Measurements from ENCODE around the gene MPPED1.

MPPED1 gene

GRCh38 chr22:43431808-43432554 lies 20.2 kb downstream of the MPPED1 start:
- no peak for DNase-seq (ENCODE audit: low read depth)

GRCh38 chr22:43432883-43433415 lies 21.1 kb downstream of the MPPED1 start:
- DNase-seq (ENCODE audit: low read depth), result no peak

DNA sequence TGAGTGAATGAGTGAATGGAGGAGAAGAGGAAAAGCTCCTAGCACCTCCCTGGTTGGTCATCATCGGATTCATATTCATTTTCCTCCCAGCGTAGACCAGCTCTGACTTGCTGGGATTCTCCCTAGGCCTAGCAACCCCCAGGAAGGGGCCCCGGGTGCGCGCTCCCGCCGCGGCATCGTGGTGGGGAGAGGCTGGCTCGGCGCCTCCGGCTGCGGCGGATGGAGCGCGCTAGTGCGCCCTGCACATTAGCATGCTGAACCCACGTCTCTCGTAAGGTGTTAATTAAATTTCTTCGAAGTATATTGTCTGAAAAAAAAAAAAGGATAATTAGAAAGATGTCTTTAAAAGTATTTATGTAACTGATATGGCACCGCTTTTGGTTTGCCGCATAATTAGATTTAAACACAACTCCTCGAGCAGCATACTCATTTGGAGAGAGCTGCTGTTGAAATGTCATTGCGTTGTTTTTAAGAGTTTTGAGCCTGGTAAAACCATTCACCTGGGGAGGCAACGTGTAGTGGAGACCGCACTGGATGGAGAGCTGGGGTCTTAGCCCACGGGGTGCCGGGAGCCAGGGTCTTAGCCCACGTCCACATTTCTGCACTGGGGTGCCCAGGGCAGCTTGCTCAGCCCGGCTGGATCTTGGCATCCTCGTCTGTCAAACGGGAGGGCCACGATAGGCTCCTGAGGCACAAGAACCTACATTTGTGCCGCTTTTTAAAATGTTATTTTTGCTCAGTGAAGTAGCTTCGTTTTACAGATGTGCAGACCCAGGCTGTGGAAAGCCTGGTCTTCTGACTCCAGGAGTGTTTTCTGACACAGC lies 21.8 kb downstream of the MPPED1 start:
- DNase-seq (ENCODE audit: low read depth), result no peak

GRCh38 chr22:43434275-43434927 lies 22.6 kb downstream of the MPPED1 start:
- DNase-seq (ENCODE audit: low read depth), result no peak

DNA sequence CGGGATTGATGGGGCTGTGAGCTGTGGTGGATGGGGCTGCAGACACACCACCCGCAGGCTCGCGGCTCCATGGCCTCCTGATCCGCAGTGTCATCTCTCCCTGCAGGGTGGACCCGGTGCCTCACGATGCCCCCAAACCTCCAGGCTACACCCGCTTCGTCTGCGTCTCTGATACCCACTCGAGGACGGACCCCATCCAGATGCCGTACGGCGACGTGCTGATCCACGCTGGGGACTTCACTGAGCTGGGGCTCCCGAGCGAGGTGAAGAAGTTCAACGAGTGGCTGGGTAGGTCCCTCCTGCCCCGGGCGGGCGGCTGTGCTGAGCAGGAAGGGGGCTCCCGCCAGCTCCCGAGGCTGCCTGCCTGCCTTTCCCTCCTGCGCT lies 23.1 kb downstream of the MPPED1 start:
- no peak for DNase-seq (ENCODE audit: low read depth)

GRCh38 chr22:43435851-43436811 lies 24.3 kb downstream of the MPPED1 start:
- DNase-seq (ENCODE audit: low read depth), result no peak

DNA sequence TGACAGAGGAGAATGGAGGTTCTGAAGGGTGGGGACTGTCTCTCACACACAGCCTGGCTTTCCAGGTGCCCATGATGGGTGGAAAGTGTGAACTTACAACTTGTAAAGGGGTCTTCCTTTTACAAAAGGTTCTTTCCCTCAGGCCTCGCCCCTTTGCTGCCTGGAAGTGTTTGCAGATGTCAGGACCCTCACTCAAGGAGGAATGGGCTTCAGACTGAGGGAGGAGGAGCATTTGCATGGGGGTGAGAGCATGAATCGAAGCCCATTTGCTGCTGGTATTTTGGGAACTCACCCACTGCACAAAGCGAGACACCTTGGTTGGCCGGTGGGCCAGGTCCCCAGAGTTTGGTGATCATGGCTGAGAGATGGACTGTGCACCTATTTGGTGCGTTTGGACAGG lies 25.1 kb downstream of the MPPED1 start:
- no peak for DNase-seq (ENCODE audit: low read depth)

GRCh38 chr22:43437871-43438475 lies 26.2 kb downstream of the MPPED1 start:
- no peak for DNase-seq (ENCODE audit: low read depth)

GRCh38 chr22:43438666-43439347 lies 27.0 kb downstream of the MPPED1 start:
- no peak for DNase-seq (ENCODE audit: low read depth)

GRCh38 chr22:43439368-43440103 lies 27.7 kb downstream of the MPPED1 start:
- no peak for DNase-seq (ENCODE audit: low read depth)

DNA sequence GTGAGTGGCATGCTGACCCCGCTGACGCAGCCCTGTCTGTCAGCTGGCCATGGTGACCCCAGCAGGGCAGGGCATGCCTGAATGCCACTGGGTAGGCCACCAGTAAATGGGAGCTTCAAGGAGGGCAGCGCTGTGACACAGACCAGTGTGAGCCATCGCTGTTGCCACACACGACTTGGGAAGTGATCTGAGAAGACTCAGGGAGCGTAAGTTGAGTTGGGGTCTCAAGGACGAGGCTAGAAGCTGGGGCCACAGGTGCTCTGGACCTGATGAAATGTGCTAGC lies 28.2 kb downstream of the MPPED1 start:
- DNase-seq (ENCODE audit: low read depth), result no peak

DNA sequence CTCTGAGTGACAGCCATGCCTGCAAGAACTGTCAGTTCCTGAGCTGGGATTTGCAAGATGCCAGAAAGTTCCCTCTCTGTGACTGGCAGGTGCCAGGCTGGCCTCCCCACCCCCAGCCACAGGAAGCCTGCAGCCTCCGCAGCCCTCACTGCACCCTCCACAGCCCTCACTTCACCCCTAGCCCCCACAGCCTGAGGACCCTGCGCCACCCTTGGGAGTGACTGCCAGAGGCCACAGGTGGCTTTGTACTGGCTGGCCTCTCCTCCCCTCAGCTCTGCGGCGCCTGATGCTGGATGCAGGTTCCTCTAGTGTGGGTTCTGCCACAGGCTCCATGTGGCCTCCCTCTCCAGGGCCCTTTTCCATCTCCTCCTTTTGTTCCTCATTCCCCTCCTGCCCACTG lies 28.7 kb downstream of the MPPED1 start:
- DNase-seq (ENCODE audit: low read depth), result no peak

DNA sequence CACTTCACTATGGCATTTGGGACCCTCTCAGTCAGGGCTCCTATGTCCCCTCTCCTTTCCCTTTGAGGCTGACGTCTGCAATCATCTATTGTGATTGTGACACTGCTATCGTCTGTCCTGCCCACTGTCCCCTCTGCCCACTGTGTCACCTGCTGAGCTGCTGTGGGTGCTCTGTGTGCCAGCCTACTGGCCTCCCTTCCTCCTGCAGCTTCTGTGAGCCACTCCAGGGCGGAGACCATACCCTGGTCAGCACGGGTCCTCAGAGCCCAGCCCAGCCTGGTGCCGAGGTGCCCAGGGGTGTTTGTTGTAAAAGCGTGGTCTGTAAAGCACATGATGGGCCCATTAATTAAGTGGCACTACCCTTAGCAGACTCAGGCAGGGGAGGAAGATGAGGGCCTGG lies 29.4 kb downstream of the MPPED1 start:
- DNase-seq (ENCODE audit: low read depth), result no peak

- DNase-seq (ENCODE audit: low read depth), result no peak
These were observed 29.9 kb downstream of the MPPED1 start for GRCh38 chr22:43441751-43442150.

DNA sequence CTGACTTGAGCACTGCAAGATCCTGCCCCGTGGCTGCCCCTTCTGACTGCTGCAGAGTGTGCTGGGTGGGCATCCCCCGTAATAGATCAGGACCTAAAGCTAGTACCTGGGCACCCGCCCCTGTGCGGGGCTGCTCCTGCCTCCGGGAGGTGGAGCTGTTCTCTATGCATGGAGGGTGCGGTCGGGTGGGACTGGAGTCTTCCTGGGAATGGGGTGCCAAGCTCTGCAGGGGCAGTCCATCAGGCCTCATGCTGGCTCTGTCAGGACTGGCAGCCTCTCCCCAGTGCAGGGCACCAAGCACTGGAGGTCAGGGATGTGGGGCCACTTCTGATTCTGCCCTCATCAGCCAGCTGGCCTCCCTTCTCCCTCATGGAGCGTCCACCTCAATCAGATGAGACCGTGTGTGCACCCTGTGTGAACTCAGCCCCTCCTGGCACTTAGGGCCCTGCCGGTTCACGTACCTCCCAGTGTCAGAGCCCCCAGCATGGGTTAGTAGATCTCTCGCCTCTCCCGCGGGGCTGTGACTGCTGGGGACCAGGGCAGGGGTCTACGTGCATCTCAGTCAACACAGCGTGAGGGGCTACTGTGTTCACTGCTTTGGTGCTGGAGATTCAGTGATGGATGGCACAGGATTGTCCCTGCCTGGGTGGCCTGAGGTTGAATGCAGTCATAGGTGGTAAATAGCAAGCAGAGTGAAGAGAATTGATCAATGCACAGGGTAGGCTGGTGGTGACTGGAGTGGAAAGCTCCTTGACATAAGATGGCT lies 30.8 kb downstream of the MPPED1 start:
- no peak for DNase-seq (ENCODE audit: low read depth)

GRCh38 chr22:43443152-43443471 lies 31.3 kb downstream of the MPPED1 start:
- DNase-seq (ENCODE audit: low read depth), result no peak

DNA sequence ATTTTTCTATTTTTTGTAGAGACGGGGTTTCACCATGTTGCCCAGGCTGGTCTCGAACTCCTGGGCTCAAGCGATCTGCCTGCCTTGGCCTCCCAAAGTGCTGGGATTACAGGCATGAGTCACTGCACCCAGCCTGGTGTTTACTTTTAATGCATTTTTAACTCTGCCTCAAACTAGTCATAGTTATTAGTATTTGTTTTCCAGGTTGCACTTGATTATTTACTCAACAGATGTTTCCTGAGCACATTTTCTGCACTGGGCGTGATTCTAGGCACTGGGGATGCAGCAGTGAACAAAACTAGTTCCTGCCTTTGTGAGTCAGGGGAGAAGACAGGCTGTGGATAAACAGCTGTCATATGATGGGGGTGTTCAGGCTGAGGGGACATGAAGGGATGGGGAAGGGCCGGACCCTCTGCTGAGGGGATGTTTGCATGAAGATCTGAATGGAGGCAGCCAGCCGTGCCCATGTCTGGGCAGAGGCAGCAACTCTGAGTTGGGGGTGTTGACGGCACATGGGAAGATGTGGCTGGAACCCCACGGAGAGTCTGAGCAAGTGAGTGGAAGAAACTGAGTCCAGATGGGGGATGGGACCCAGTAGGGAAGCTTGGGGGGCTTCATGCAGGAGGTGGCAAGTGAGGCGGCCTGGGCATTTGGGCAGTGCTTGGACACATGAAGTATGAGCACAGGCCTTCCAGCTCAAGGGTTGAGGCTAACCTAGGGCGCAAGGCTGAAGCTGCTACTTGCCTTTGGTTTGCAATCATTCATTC lies 34.4 kb downstream of the MPPED1 start:
- no peak for DNase-seq (ENCODE audit: low read depth)

DNA sequence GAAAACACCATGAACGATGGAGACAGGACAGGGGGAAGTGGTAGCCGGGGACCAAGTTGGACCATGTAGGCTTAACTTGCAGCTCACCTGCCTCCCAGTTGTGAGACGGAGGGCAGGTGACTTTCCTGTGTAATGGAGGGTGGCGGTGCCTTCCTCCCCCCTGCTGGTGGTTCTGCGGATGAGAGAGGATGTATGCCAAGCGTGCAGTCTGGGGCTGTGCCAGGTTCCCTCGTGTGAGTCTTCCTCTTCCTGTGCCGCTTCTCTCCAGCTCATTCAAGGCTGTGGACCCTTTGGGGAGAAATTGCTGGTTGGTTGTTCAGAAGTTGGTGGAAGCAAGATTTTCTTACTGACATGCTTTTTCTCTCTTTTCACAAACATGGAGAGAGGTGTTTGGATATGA lies 35.1 kb downstream of the MPPED1 start:
- no peak for DNase-seq (ENCODE audit: low read depth)

GRCh38 chr22:43447380-43447779 lies 35.6 kb downstream of the MPPED1 start:
- no peak for DNase-seq (ENCODE audit: low read depth)
